ENCODE results near the gene KCNH3. TPM values are rescaled to one million over a fixed set of nuclear protein-coding genes. Genes with fewer than 3 reads are reported as not detected.

The KCNH3 gene
- total and polyA plus RNA-seq, 4 donors, result 0.07 to 0.24 (median 0.19) TPM; not detected in 1

- 97% methylated on average over 1 of the region's 1 CpG for WGBS
- no peaks in the 10 kb centered on the region for H3K27me3 ChIP-seq (ENCODE audit: control insufficient read depth in 4 of 4, insufficient read depth in 4 of 4, low read length in 3 of 4)
- H3K27ac ChIP-seq (ENCODE audit: low read depth in 1 of 2, low read length in 2 of 2), result no peak overlapping the region
- TF ChIP-seq SP1 (IDR thresholded peaks at IDR 0.05) (no peak), TAF1 (conservative IDR thresholded peaks at IDR 0.05) (no peak), RXRA (IDR thresholded peaks at IDR 0.05) (no peak), JUND (IDR thresholded peaks at IDR 0.05) (no peak), HNF4G (IDR thresholded peaks at IDR 0.05) (no peak), GABPA (IDR thresholded peaks at IDR 0.05 in 1 of 2, conservative IDR thresholded peaks at IDR 0.05 in 1 of 2) (no peak), RAD21 (IDR thresholded peaks at IDR 0.05) (no peak), YY1 (IDR thresholded peaks at IDR 0.05) (no peak), REST (IDR thresholded peaks at IDR 0.05) (no peak), CTCF (IDR thresholded peaks at IDR 0.05; ENCODE audit: low read depth, low read length, missing input control) (no peak), HNF4A (conservative IDR thresholded peaks at IDR 0.05) (no peak), MAX (IDR thresholded peaks at IDR 0.05) (no peak), EGR1 (IDR thresholded peaks at IDR 0.05; ENCODE audit: low read depth in 2 of 2) (no peak), ZBTB33 (IDR thresholded peaks at IDR 0.05) (no peak), ATF3 (IDR thresholded peaks at IDR 0.05) (no peak), FOXA1 (IDR thresholded peaks at IDR 0.05) (no peak)
- peaks cover 0 to 2% (median 0%) of the 10 kb centered on the region in 4 donors for H3K36me3 ChIP-seq (ENCODE audit: control insufficient read depth in 4 of 4, insufficient read depth in 3 of 4, low read depth in 1 of 4, low read length in 3 of 4)
- no peak for DNase-seq (ENCODE audit: low spot score)
- H3K4me3 ChIP-seq (ENCODE audit: low read depth in 1 of 3, low read length in 3 of 3), result no peak overlapping the region
- H3K4me1 ChIP-seq (ENCODE audit: control insufficient read depth in 4 of 4, insufficient read depth in 4 of 4, low read length in 3 of 4), result no peaks in the 10 kb centered on the region
- H3K9ac ChIP-seq (ENCODE audit: low read depth in 1 of 2, low read length in 2 of 2), result no peak overlapping the region
- no peaks in the 10 kb centered on the region for H3K9me3 ChIP-seq (ENCODE audit: control insufficient read depth in 4 of 4, low read length in 3 of 4)
Observed at GRCh38 chr12:49491823-49492222, 47.0 kb upstream of the KCNH3 start.

GRCh38 chr12:49493900-49494299 lies 44.9 kb upstream of the KCNH3 start:
- Histone ChIP-seq H3K4me3 (ENCODE audit: low read depth in 1 of 3, low read length in 3 of 3) (no peak overlapping the region), H3K27ac (ENCODE audit: low read depth in 1 of 2, low read length in 2 of 2) (no peak overlapping the region), H3K9me3 (ENCODE audit: control insufficient read depth in 4 of 4, low read length in 3 of 4) (no peaks in the 10 kb centered on the region), H3K36me3 (ENCODE audit: control insufficient read depth in 4 of 4, insufficient read depth in 3 of 4, low read depth in 1 of 4, low read length in 3 of 4) (no peaks in the 10 kb centered on the region), H3K27me3 (ENCODE audit: control insufficient read depth in 4 of 4, insufficient read depth in 4 of 4, low read length in 3 of 4) (no peaks in the 10 kb centered on the region), H3K9ac (ENCODE audit: low read depth in 1 of 2, low read length in 2 of 2) (no peak overlapping the region), H3K4me1 (ENCODE audit: control insufficient read depth in 4 of 4, insufficient read depth in 4 of 4, low read length in 3 of 4) (no peaks in the 10 kb centered on the region)
- TF ChIP-seq CTCF (IDR thresholded peaks at IDR 0.05; ENCODE audit: low read depth, low read length, missing input control), result no peak
- TF ChIP-seq HNF4G (IDR thresholded peaks at IDR 0.05), result no peak
- TF ChIP-seq GABPA (IDR thresholded peaks at IDR 0.05 in 1 of 2, conservative IDR thresholded peaks at IDR 0.05 in 1 of 2), result no peak
- no peak for TF ChIP-seq EGR1 (IDR thresholded peaks at IDR 0.05; ENCODE audit: low read depth in 2 of 2)
- no peak for TF ChIP-seq JUND (IDR thresholded peaks at IDR 0.05)
- TF ChIP-seq HNF4A (conservative IDR thresholded peaks at IDR 0.05), result no peak
- no peak for TF ChIP-seq ATF3 (IDR thresholded peaks at IDR 0.05)
- no peak for TF ChIP-seq YY1 (IDR thresholded peaks at IDR 0.05)
- TF ChIP-seq FOXA1 (IDR thresholded peaks at IDR 0.05), result no peak
- no peak for TF ChIP-seq RAD21 (IDR thresholded peaks at IDR 0.05)
- TF ChIP-seq RXRA (IDR thresholded peaks at IDR 0.05), result no peak
- no peak for TF ChIP-seq MAX (IDR thresholded peaks at IDR 0.05)
- 92% methylated on average over 2 of the region's 2 CpGs for WGBS
- DNase-seq (ENCODE audit: low spot score), result no peak
